T-helper 2 cell treated with Interferon-gamma antibody and Interleukin-4, amounts not matched to agents 5 μg/mL and 100 μg/mL, for 36 hours (primary cell): ENCODE measurements around the gene ACSL5.
"Not testable (repeated sequence)": the region's sequence is repeated elsewhere in the genome, so short reads cannot be mapped to it uniquely, and the experiment has no call there.

Experiments
- DNase-seq: peaks from one replicate; pipeline ENCODE4 v3.0.0; 2021; ENCODE audit warnings: low spot score
- H3K27ac Mint-ChIP-seq: one replicate; pipeline ENCODE4 v1.8.0; 2021; ENCODE audit warnings: mild to moderate bottlenecking, mixed read lengths
- H3K27me3 Mint-ChIP-seq: one replicate; pipeline ENCODE4 v1.8.0; 2021; ENCODE audit warnings: low read depth, mixed read lengths
- H3K36me3 Mint-ChIP-seq: one replicate; pipeline ENCODE4 v1.8.0; 2021; ENCODE audit warnings: low read depth, mixed read lengths
- H3K4me1 Mint-ChIP-seq: one replicate; pipeline ENCODE4 v1.8.0; 2021; ENCODE audit warnings: low read depth, mixed read lengths
- H3K4me3 Mint-ChIP-seq: one replicate; pipeline ENCODE4 v1.8.0; 2022; ENCODE audit warnings: mild to moderate bottlenecking, moderate library complexity, mixed read lengths
- H3K9me3 Mint-ChIP-seq: one replicate; pipeline ENCODE4 v1.8.0; 2021; ENCODE audit warnings: mixed read lengths

ACSL5 gene

GRCh38 chr10:112394475-112394875 is 20.6 kb downstream of the ACSL5 start:
- no peak for DNase-seq
- Mint-ChIP-seq H3K36me3 (peaks cover 10% of the 10 kb centered on the region), H3K27ac (no peak overlapping the region), H3K4me3 (no peak overlapping the region), H3K9me3 (no peaks in the 10 kb centered on the region), H3K4me1 (peaks cover 20% of the 10 kb centered on the region), H3K27me3 (no peaks in the 10 kb centered on the region)

DNA sequence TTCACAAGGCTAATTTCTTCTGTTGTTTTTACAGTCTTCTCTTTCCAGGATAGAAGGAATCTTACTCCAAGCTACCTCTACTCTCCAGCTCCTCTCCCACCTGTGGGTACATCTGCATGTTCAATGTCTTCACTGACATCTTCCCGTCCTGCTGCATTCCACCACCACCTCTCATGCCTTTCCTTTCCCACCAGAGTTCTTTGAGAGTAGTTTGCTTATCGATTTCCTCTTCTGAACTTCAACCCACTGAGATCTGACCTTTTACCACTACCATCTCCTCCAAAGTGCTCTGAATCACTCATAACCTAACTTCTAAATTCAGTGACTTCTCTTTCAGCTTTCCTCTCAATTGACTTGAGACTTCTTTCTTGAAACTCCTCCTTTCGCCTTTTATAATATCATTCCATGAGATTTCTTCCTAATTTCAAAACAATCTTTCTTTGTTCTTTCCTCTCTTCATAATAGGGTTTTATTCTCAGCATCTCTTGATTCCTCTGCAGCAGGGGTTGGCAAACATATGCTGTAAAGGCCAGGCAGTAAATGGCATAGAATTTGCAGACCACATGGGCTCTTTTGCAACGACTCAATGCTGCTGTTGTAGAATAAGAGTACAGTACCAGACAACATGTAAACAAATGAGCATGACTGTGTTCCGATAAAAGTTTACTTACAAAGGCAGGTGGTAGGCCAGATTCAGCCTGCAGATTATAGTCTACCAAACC is 22.1 kb downstream of the ACSL5 start:
- H3K9me3 Mint-ChIP-seq, result no peaks in the 10 kb centered on the region
- H3K4me3 Mint-ChIP-seq, result no peak overlapping the region
- peaks cover 11% of the 10 kb centered on the region for H3K4me1 Mint-ChIP-seq
- H3K27ac Mint-ChIP-seq, result no peak overlapping the region
- H3K27me3 Mint-ChIP-seq, result no peaks in the 10 kb centered on the region
- H3K36me3 Mint-ChIP-seq, result peaks cover 16% of the 10 kb centered on the region
- DNase-seq, result no peak

DNA sequence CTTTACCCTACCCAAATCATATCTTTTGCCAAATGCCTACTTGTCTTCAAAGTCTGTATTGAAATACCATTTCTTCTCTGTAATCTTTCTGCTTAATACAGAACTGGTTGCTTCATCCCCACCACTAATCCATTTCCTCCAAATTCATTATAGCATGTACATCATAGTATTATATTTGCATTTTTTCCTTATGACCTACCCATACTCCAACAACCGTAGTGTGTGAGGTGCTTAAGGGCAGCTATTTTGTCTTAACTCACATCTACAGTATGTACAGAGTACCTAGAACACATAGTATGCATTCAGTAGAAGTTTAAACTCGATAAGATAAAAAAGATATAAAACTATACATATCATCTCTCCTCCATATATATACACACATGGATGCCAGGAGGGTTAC is 23.7 kb downstream of the ACSL5 start:
- H3K36me3 Mint-ChIP-seq, result peaks cover 16% of the 10 kb centered on the region
- H3K9me3 Mint-ChIP-seq, result no peaks in the 10 kb centered on the region
- H3K4me3 Mint-ChIP-seq, result no peak overlapping the region
- no peaks in the 10 kb centered on the region for H3K27me3 Mint-ChIP-seq
- DNase-seq, result no peak
- H3K4me1 Mint-ChIP-seq, result peaks cover 8% of the 10 kb centered on the region
- no peak overlapping the region for H3K27ac Mint-ChIP-seq

- Mint-ChIP-seq H3K9me3 (no peaks in the 10 kb centered on the region), H3K4me3 (no peak overlapping the region), H3K4me1 (no peaks in the 10 kb centered on the region), H3K27me3 (no peaks in the 10 kb centered on the region), H3K36me3 (peaks cover 52% of the 10 kb centered on the region), H3K27ac (no peak overlapping the region)
- no peak for DNase-seq
These were observed 29.0 kb downstream of the ACSL5 start for GRCh38 chr10:112402917-112403316.

DNA sequence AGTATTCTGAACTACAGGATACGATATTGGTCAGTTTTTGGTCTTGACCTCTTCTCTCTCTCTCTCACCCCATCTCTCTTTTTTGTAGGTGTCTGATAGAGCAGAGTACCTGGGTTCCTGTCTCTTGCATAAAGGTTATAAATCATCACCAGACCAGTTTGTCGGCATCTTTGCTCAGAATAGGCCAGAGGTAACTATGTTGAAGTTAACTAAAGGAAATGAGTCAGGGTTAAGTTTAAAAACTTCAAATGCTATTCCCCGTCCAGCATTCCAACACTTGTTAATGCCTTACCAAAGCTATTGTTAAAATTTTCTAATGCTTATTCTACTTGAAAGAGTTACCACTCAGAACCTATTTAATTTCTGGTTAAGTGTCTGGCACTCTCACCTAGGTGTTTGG is 30.7 kb downstream of the ACSL5 start:
- Mint-ChIP-seq H3K4me1 (no peaks in the 10 kb centered on the region), H3K36me3 (peaks cover 62% of the 10 kb centered on the region), H3K9me3 (no peaks in the 10 kb centered on the region), H3K4me3 (no peak overlapping the region), H3K27ac (no peak overlapping the region), H3K27me3 (no peaks in the 10 kb centered on the region)
- DNase-seq, result no peak

- not testable (repeated sequence) for H3K27ac Mint-ChIP-seq, H3K27me3 Mint-ChIP-seq
- H3K36me3 Mint-ChIP-seq, result peaks cover 70% of the 10 kb centered on the region
These were observed 32.9 kb downstream of the ACSL5 start for GRCh38 chr10:112406806-112407205.

GRCh38 chr10:112407696-112408095 is 33.8 kb downstream of the ACSL5 start:
- H3K9me3 Mint-ChIP-seq, result no peaks in the 10 kb centered on the region
- H3K4me1 Mint-ChIP-seq, result no peaks in the 10 kb centered on the region
- H3K36me3 Mint-ChIP-seq, result peaks cover 68% of the 10 kb centered on the region
- H3K27me3 Mint-ChIP-seq, result no peaks in the 10 kb centered on the region
- no peak for DNase-seq
- H3K27ac Mint-ChIP-seq, result no peak overlapping the region
- no peak overlapping the region for H3K4me3 Mint-ChIP-seq

More at GRCh38 chr10:112406806-112407205, 32.9 kb downstream of the ACSL5 start:
- H3K9me3 Mint-ChIP-seq, DNase-seq, H3K4me3 Mint-ChIP-seq, H3K4me1 Mint-ChIP-seq: not testable (repeated sequence)

- no peak for DNase-seq
- Mint-ChIP-seq H3K4me3 (no peak overlapping the region), H3K27me3 (no peaks in the 10 kb centered on the region), H3K4me1 (no peaks in the 10 kb centered on the region), H3K9me3 (no peaks in the 10 kb centered on the region), H3K36me3 (peaks cover 66% of the 10 kb centered on the region), H3K27ac (no peak overlapping the region)
These were observed 35.4 kb downstream of the ACSL5 start for GRCh38 chr10:112409299-112409698.

DNA sequence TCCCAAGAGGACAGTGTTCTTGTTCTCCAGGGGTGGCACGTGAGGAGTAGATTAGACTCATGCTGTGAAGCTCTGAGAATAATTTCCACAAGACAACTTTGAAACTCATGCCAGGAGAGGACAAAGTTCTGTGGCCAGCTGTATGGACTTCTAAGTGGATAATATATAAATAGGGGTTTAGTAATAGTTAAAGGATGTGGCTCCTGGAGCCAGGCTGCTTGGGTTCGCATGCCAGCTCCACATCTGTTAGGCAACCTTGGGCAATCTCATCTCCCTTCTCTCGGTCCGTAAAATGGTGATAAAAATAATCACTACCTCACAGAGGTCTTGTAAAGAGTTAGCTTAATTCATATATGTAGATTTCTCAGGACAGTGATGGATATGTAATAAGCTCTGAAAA is 35.8 kb downstream of the ACSL5 start:
- DNase-seq, result no peak
- H3K4me1 Mint-ChIP-seq, result no peaks in the 10 kb centered on the region
- H3K9me3 Mint-ChIP-seq, result no peaks in the 10 kb centered on the region
- no peak overlapping the region for H3K27ac Mint-ChIP-seq
- no peaks in the 10 kb centered on the region for H3K27me3 Mint-ChIP-seq
- H3K36me3 Mint-ChIP-seq, result peaks cover 63% of the 10 kb centered on the region
- H3K4me3 Mint-ChIP-seq, result no peak overlapping the region

DNA sequence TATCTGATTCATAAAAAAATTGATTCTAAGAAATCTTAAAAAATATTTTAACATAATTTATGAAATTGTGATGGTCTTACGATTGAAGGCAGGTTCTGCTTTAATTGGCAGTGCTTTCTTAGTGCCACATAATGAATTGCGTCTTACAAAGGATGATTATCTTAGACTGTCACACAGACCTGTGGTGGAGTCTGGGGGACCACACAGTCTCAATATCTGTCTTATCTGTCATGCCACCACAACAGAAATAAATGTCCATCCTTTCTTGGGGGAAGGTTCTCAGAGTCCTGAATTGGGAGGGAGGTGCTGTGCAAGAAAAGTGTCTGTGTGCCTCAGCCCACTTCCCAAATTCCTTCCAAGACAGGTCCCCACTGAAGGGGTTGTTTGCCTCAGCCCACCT is 38.8 kb downstream of the ACSL5 start:
- no peak for DNase-seq
- Mint-ChIP-seq H3K4me3 (no peak overlapping the region), H3K36me3 (peaks cover 61% of the 10 kb centered on the region), H3K9me3 (no peaks in the 10 kb centered on the region), H3K27me3 (no peaks in the 10 kb centered on the region), H3K27ac (no peak overlapping the region), H3K4me1 (no peaks in the 10 kb centered on the region)

DNA sequence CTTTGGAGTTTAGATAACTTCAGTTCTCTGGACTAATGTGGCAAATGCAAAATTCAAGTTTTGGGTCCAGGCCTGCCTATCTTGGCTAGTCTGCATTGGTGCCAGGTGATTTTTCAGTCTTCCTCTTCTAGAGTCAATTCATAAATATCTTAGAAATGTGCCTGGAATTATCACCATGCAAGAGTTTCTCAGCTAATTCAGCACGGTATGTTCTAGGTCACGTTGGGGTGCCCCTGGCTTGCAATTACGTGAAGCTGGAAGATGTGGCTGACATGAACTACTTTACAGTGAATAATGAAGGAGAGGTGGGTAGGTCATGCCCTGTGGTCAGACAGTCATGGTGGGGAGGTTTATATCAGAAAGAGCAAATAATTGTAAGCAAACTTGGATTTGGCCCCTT is 47.8 kb downstream of the ACSL5 start:
- Mint-ChIP-seq H3K27me3 (no peaks in the 10 kb centered on the region), H3K27ac (no peak overlapping the region), H3K9me3 (no peaks in the 10 kb centered on the region), H3K4me1 (no peaks in the 10 kb centered on the region), H3K36me3 (peaks cover 57% of the 10 kb centered on the region), H3K4me3 (no peak overlapping the region)
- no peak for DNase-seq

GRCh38 chr10:112424651-112425050 is 50.7 kb downstream of the ACSL5 start:
- DNase-seq, result no peak
- no peaks in the 10 kb centered on the region for H3K27me3 Mint-ChIP-seq
- H3K4me1 Mint-ChIP-seq, result no peaks in the 10 kb centered on the region
- no peak overlapping the region for H3K27ac Mint-ChIP-seq
- H3K4me3 Mint-ChIP-seq, result no peak overlapping the region
- no peaks in the 10 kb centered on the region for H3K9me3 Mint-ChIP-seq
- peaks cover 58% of the 10 kb centered on the region for H3K36me3 Mint-ChIP-seq

GRCh38 chr10:112426111-112426510 is 52.2 kb downstream of the ACSL5 start:
- no peaks in the 10 kb centered on the region for H3K27me3 Mint-ChIP-seq
- no peaks in the 10 kb centered on the region for H3K9me3 Mint-ChIP-seq
- no peak overlapping the region for H3K4me3 Mint-ChIP-seq
- H3K4me1 Mint-ChIP-seq, result no peaks in the 10 kb centered on the region
- peaks cover 53% of the 10 kb centered on the region for H3K36me3 Mint-ChIP-seq
- no peak overlapping the region for H3K27ac Mint-ChIP-seq
- no peak for DNase-seq

DNA sequence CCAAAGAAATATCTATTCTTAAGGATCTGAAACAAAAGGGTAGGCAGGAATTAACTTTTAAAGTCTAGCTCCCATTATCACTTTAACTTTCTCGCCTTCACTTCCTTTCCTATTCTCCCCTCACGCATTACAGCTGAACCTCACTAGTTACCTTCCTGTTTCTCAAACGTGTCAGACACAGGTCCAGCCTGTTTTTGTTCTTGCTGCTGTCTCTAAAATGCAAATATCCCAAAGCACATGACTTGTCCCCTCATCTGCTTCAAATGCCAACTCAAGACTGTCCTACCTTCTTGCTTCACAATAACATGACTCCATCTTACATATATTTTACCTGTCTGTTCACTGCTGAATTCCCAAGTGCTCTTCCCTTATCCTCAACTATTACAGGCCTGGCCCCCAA is 55.2 kb downstream of the ACSL5 start:
- no peak overlapping the region for H3K4me3 Mint-ChIP-seq
- DNase-seq, result no peak
- H3K9me3 Mint-ChIP-seq, result no peaks in the 10 kb centered on the region
- H3K27ac Mint-ChIP-seq, result no peak overlapping the region
- H3K27me3 Mint-ChIP-seq, result no peaks in the 10 kb centered on the region
- peaks cover 53% of the 10 kb centered on the region for H3K36me3 Mint-ChIP-seq
- H3K4me1 Mint-ChIP-seq, result no peaks in the 10 kb centered on the region

GRCh38 chr10:112429654-112430230 is 55.8 kb downstream of the ACSL5 start:
- H3K9me3 Mint-ChIP-seq, result no peaks in the 10 kb centered on the region
- no peak for DNase-seq
- no peak overlapping the region for H3K4me3 Mint-ChIP-seq
- no peak overlapping the region for H3K27ac Mint-ChIP-seq
- H3K27me3 Mint-ChIP-seq, result no peaks in the 10 kb centered on the region
- peaks cover 49% of the 10 kb centered on the region for H3K36me3 Mint-ChIP-seq
- H3K4me1 Mint-ChIP-seq, result no peaks in the 10 kb centered on the region
